ENCODE data around the gene WTIP. TPM values are rescaled to one million over a fixed set of nuclear protein-coding genes. Genes with fewer than 3 reads are reported as not detected.

WTIP gene
- total and polyA plus RNA-seq, 2 of the 4 experiments (the other 2 are of a cell fraction), result 30.3 to 48.9 TPM

- in situ Hi-C loops (cut with MboI; ENCODE audit: low sequenced_read_pairs), result no loop called here
- POLR2A ChIA-PET (ENCODE audit: unreplicated experiment), result no interaction called here
These were observed 26.0 kb downstream of the WTIP start for GRCh38 chr19:34507414-34508067.

More at GRCh38 chr19:34507414-34508067, 26.0 kb downstream of the WTIP start:
- Histone ChIP-seq H2AFZ (replicated peaks; ENCODE audit: low read length, poor library complexity) (no peak overlapping the region), H3K14ac (replicated peaks; ENCODE audit: low read depth, low read length) (no peak overlapping the region), H3K4me2 (ENCODE audit: low read depth, low read length) (no peak overlapping the region), H3K9me3 (ENCODE audit: control insufficient read depth, insufficient read depth, low read length) (peaks cover 6% of the 10 kb centered on the region), H3K56ac (ENCODE audit: extremely low read depth, insufficient read depth, low read length) (no peak overlapping the region), H4K5ac (ENCODE audit: low read depth, low read length) (no peak overlapping the region), H3K9me1 (ENCODE audit: insufficient read depth, low read length) (0 out of 2 replicates have a peak, but pooled peaks cover 4% of the 10 kb centered on the region), H2BK5ac (ENCODE audit: low read depth, low read length, poor library complexity, severe bottlenecking) (no peak overlapping the region), H3K4me3 (ENCODE audit: insufficient read depth, low read depth, low read length) (no peak overlapping the region), H4K20me1 (ENCODE audit: insufficient read depth, low read length) (peaks cover 9% of the 10 kb centered on the region), H3K36me3 (ENCODE audit: control insufficient read depth, insufficient read depth, low read length) (peaks cover 3% of the 10 kb centered on the region; the same call in 1 of the 2 replicates), H2BK15ac (ENCODE audit: low read depth, low read length) (no peak overlapping the region), H4K91ac (ENCODE audit: insufficient read depth, low read depth, low read length) (no peak overlapping the region), H3K27me3 (ENCODE audit: control insufficient read depth, insufficient read depth, low read length) (no peaks in the 10 kb centered on the region), H3K4me1 (ENCODE audit: control insufficient read depth, insufficient read depth, low read length) (peaks cover 5% of the 10 kb centered on the region; the same call in 1 of the 2 replicates), H2BK120ac (ENCODE audit: low read depth, low read length) (no peak overlapping the region), H3K23ac (ENCODE audit: low read depth, low read length) (no peak overlapping the region), H2BK20ac (ENCODE audit: low read depth, low read length) (no peak overlapping the region), H2AK9ac (replicated peaks; ENCODE audit: low read depth, low read length, poor library complexity) (no peak overlapping the region), H3K9ac (ENCODE audit: low read depth, low read length) (no peak overlapping the region), H4K8ac (ENCODE audit: low read depth in 2 of 2, low read length in 2 of 2) (no peak overlapping the region), H3K27ac (ENCODE audit: insufficient read depth, low read length) (no peak overlapping the region), H3K4ac (ENCODE audit: low read depth, low read length) (no peak overlapping the region), H3K18ac (ENCODE audit: low read depth, low read length) (no peak overlapping the region), H3K79me1 (ENCODE audit: low read depth in 1 of 2, low read length in 2 of 2) (0 out of 4 replicates have a peak, but pooled peaks cover 0 to 4% of the 10 kb centered on the region in 2 experiments), H2AK5ac (ENCODE audit: low read depth, low read length) (no peak overlapping the region)
- CTCF ChIA-PET, result no interaction called here
- DNase-seq (no peak), ATAC-seq (ENCODE audit: low read depth) (no peak)
- intact Hi-C loops (cut with micrococcal nuclease) (no loop called here), dilution Hi-C loops (cut with HindIII; ENCODE audit: low sequenced_read_pairs, unreplicated experiment) (no loop called here)
- no CpG with 5 or more reads among the region's 4 CpGs for WGBS, 2 experiments (ENCODE audit: extremely low coverage in 2 of 2, insufficient read length in 1 of 2)
- TF ChIP-seq CHD1 (IDR thresholded peaks at IDR 0.05; ENCODE audit: low read depth, low read length), result no peak
- no peak for TF ChIP-seq RCOR1 (IDR thresholded peaks at IDR 0.05; ENCODE audit: insufficient replicate concordance, low read length)
- TF ChIP-seq MAZ (IDR thresholded peaks at IDR 0.05; ENCODE audit: borderline replicate concordance, low read depth, low read length), result no peak
- TF ChIP-seq RAD21 (IDR thresholded peaks at IDR 0.05; ENCODE audit: low read length), result no peak
- TF ChIP-seq CEBPB (IDR thresholded peaks at IDR 0.05; ENCODE audit: low read depth, low read length), result no peak
- no peak for TF ChIP-seq SMC3 (IDR thresholded peaks at IDR 0.05; ENCODE audit: low read depth, low read length)
- no peak for TF ChIP-seq RFX5 (IDR thresholded peaks at IDR 0.05; ENCODE audit: low read depth, low read length)
- no peak for TF ChIP-seq BHLHE40 (IDR thresholded peaks at IDR 0.05; ENCODE audit: low read depth, low read length)
- no peak for TF ChIP-seq FOS (IDR thresholded peaks at IDR 0.05; ENCODE audit: low read depth, low read length)
- no TSS peak for BruUV-seq (replicated peaks)
